Hepatocyte (in vitro differentiated cells): Measurements from ENCODE around the gene CCR2. TPM values are rescaled to one million over a fixed set of nuclear protein-coding genes. Genes with fewer than 3 reads are reported as not detected.

Source experiments
- DNase-seq: peaks from one replicate; pipeline ENCODE4 v3.0.0-alpha.2; 2016; ENCODE audit warnings: low spot score
- H2AFZ ChIP-seq: fragments of 200-600 bp; sonication (generic); 2 replicates; pipeline ENCODE4 v1.6.0; 2016; ENCODE audit warnings: antibody characterized with exemption, mild to moderate bottlenecking
- H3K27ac ChIP-seq: fragments of 200-600 bp; sonication (generic); 2 replicates; pipeline ENCODE4 v1.5.1; 2016; ENCODE audit warnings: mild to moderate bottlenecking
- H3K27me3 ChIP-seq: fragments of 200-600 bp; sonication (generic); 2 replicates; pipeline ENCODE4 v1.6.1; 2016
- H3K36me3 ChIP-seq: fragments of 200-600 bp; sonication (generic); replicated peaks from 2 replicates; pipeline ENCODE4 v1.5.1; 2016; ENCODE audit warnings: low read depth; ENCODE audit not compliant: insufficient read depth
- H3K4me1 ChIP-seq: fragments of 200-600 bp; sonication (generic); 2 replicates; pipeline ENCODE4 v1.5.1; 2016; ENCODE audit warnings: mild to moderate bottlenecking, moderate library complexity; ENCODE audit not compliant: insufficient read depth
- H3K4me2 ChIP-seq: fragments of 200-600 bp; sonication (generic); 2 replicates; pipeline ENCODE4 v1.6.0; 2016
- H3K4me3 ChIP-seq: fragments of 200-600 bp; sonication (generic); 2 replicates; pipeline ENCODE4 v1.5.1; 2016; ENCODE audit warnings: mild to moderate bottlenecking
- H3K79me2 ChIP-seq: fragments of 200-600 bp; sonication (generic); 2 replicates; pipeline ENCODE4 v1.6.0; 2017; ENCODE audit warnings: mild to moderate bottlenecking
- H3K9me2 ChIP-seq: fragments of 200-600 bp; sonication (generic); replicated peaks from 2 replicates; pipeline ENCODE4 v1.6.0; 2017; ENCODE audit warnings: mild to moderate bottlenecking; ENCODE audit not compliant: insufficient read depth
- H3K9me3 ChIP-seq: fragments of 200-600 bp; sonication (generic); 2 replicates; pipeline ENCODE4 v1.5.1; 2016; ENCODE audit warnings: low read depth, mild to moderate bottlenecking
- H4K20me1 ChIP-seq: fragments of 200-600 bp; sonication (generic); 2 replicates; pipeline ENCODE4 v1.6.0; 2016; ENCODE audit warnings: mild to moderate bottlenecking; ENCODE audit not compliant: insufficient read depth, poor library complexity, severe bottlenecking
- EZH2 ChIP-seq: fragments of 200-600 bp; sonication (generic); IDR thresholded peaks from 2 replicates; pipeline ENCODE4 v1.6.1; 2016; ENCODE audit warnings: antibody characterized with exemption, mild to moderate bottlenecking, borderline replicate concordance
- EZH2phosphoT487 ChIP-seq: fragments of 200-600 bp; sonication (generic); IDR thresholded peaks from one replicate; pipeline ENCODE4 v1.6.1; 2018; ENCODE audit warnings: antibody characterized with exemption, mild to moderate bottlenecking, low read depth, moderate library complexity; ENCODE audit not compliant: unreplicated experiment, severe bottlenecking
- WGBS: methylation state at CpG from one replicate; pipeline ENCODE4 v1.1.6; 2016; ENCODE audit warnings: low lambda C conversion rate; ENCODE audit errors: missing lambda C conversion rate; 5-methylcytosine and 5-hydroxymethylcytosine counted together
- polyA plus RNA-seq: library from polyadenylated mRNA; unstranded; fragments of >200 nt; fragmentation: Nextera tagmentation; extraction: Ambion mirVana; gene quantifications from 2 replicates; pipeline ENCODE4 v1.2.1, GENCODE V29; 2016
- total RNA-seq: library from RNA; depleted of rRNA; stranded (reverse); fragments of >200 nt; gene quantifications from 2 replicates; pipeline ENCODE4 v1.2.3, GENCODE V29; 2014
- TF ChIP-seq, protein P1 (sequence below): fragments of 200-600 bp; sonication (generic); IDR thresholded peaks from 2 replicates; pipeline ENCODE4 v1.5.1; 2016; ENCODE audit warnings: antibody characterized with exemption, mild to moderate bottlenecking; ENCODE audit not compliant: poor library complexity

Gene CCR2
- total and polyA plus RNA-seq, 2 experiments from 2014 or later, result 0.23 TPM; not detected in 1

DNA sequence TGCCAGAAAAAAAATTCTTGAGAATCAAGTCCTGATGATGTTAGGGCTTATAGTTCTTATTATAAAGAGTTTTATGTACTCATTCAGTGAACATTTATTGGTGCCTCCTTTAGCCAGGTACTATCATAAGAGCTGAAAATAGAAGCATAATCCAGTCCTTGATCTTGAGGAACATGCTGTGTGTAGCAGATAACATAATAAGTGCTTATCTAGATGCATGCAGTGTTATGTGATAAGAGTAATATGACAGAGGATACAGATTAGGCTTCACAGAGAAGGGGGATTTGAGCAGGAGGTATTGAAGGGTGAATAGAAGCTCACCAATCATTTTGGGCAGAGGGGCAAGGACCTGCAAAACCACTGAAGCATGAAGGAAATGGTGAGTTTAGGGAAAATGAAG, 1.1 kb downstream of the CCR2 start:
- Histone ChIP-seq H3K4me3 (no peak overlapping the region), H3K27ac (no peak overlapping the region), H3K9me3 (no peaks in the 10 kb centered on the region), H3K9me2 (no peaks in the 10 kb centered on the region), H3K36me3 (no peaks in the 10 kb centered on the region), H2AFZ (no peak overlapping the region), H3K27me3 (no peaks in the 10 kb centered on the region), H4K20me1 (no peaks in the 10 kb centered on the region), H3K4me2 (no peak overlapping the region), H3K4me1 (peaks cover 7% of the 10 kb centered on the region), H3K79me2 (no peaks in the 10 kb centered on the region)
- no peak for TF ChIP-seq EZH2
- TF ChIP-seq EZH2phosphoT487, result no peak
- TF ChIP-seq, protein P1, sequence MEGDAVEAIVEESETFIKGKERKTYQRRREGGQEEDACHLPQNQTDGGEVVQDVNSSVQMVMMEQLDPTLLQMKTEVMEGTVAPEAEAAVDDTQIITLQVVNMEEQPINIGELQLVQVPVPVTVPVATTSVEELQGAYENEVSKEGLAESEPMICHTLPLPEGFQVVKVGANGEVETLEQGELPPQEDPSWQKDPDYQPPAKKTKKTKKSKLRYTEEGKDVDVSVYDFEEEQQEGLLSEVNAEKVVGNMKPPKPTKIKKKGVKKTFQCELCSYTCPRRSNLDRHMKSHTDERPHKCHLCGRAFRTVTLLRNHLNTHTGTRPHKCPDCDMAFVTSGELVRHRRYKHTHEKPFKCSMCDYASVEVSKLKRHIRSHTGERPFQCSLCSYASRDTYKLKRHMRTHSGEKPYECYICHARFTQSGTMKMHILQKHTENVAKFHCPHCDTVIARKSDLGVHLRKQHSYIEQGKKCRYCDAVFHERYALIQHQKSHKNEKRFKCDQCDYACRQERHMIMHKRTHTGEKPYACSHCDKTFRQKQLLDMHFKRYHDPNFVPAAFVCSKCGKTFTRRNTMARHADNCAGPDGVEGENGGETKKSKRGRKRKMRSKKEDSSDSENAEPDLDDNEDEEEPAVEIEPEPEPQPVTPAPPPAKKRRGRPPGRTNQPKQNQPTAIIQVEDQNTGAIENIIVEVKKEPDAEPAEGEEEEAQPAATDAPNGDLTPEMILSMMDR, result no peak
- DNase-seq, result no peak

DNA sequence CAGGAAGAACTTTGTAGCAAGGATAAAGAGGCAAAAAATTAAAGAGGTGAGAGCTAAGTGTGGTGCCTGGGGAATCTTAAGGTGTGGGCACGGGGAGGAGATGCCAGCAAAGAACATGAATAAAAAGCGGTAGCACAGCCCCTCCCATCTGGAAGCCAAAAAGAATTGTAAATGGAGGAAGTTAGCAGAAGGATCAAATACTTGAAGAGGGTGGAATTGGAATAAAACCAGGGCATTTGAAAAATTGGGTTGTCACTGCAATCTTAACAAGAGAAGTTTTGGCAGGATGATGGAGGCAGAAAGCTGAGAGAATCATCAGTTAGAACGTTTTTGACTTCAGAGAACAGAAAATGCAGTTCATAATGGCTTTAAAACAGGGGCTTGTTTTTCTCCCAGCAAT, 2.4 kb downstream of the CCR2 start:
- Histone ChIP-seq H3K36me3 (no peaks in the 10 kb centered on the region), H3K9me3 (no peaks in the 10 kb centered on the region), H3K27me3 (no peaks in the 10 kb centered on the region), H2AFZ (no peak overlapping the region), H3K4me1 (peaks cover 7% of the 10 kb centered on the region), H3K27ac (no peak overlapping the region), H3K9me2 (no peaks in the 10 kb centered on the region), H4K20me1 (no peaks in the 10 kb centered on the region), H3K4me2 (no peak overlapping the region), H3K79me2 (no peaks in the 10 kb centered on the region), H3K4me3 (no peak overlapping the region)
- no peak for DNase-seq
- no peak for TF ChIP-seq EZH2
- TF ChIP-seq, protein P1, result no peak
- TF ChIP-seq EZH2phosphoT487, result no peak
- WGBS, result 70% methylated on average over 3 of the region's 3 CpGs

DNA sequence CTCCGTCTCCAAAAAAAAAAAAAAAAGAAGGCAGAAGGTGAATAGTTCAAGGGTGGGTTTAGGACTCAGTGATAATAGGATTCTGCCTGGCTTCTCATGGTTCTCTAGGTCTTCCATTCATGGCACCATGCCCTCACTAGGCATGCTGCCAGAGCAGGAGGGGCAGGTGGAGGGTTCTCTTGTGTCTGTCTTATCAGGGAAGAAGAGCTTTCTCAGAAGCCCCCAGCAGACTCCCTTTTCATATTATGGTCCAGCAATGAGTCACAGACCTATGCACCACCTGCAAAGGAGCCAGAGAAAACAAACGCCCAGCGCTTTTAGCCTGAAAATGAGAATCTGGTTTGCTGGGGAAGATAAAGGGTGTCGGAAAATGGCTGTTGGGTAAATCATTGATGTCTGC, 3.0 kb downstream of the CCR2 start:
- WGBS, result 66% methylated on average over 4 of the region's 4 CpGs

More for the DNA sequence above, 3.0 kb downstream of the CCR2 start:
- no peaks in the 10 kb centered on the region for H4K20me1 ChIP-seq
- H3K79me2 ChIP-seq, result no peaks in the 10 kb centered on the region
- TF ChIP-seq EZH2, result no peak
- TF ChIP-seq EZH2phosphoT487, result no peak
- TF ChIP-seq, protein P1, result no peak
- no peak overlapping the region for H3K27ac ChIP-seq
- H3K36me3 ChIP-seq, result no peaks in the 10 kb centered on the region
- DNase-seq, result no peak
- H3K4me2 ChIP-seq, result no peak overlapping the region
- no peaks in the 10 kb centered on the region for H3K9me3 ChIP-seq
- no peaks in the 10 kb centered on the region for H3K27me3 ChIP-seq
- peaks cover 8% of the 10 kb centered on the region for H3K4me1 ChIP-seq
- H3K4me3 ChIP-seq, result no peak overlapping the region
- no peak overlapping the region for H2AFZ ChIP-seq
- no peaks in the 10 kb centered on the region for H3K9me2 ChIP-seq
